Activated gamma-delta T cell treated with Interleukin-2 at 50 U/mL for 16 hours (primary cell): Measurements from ENCODE around the gene ZNF761.
"Not testable (repeated sequence)": the region's sequence is repeated elsewhere in the genome, so short reads cannot be mapped to it uniquely, and the experiment has no call there.

Experiments
- DNase-seq: peaks from one replicate; pipeline ENCODE4 v3.0.0-alpha.2; 2020

The ZNF761 gene

DNA sequence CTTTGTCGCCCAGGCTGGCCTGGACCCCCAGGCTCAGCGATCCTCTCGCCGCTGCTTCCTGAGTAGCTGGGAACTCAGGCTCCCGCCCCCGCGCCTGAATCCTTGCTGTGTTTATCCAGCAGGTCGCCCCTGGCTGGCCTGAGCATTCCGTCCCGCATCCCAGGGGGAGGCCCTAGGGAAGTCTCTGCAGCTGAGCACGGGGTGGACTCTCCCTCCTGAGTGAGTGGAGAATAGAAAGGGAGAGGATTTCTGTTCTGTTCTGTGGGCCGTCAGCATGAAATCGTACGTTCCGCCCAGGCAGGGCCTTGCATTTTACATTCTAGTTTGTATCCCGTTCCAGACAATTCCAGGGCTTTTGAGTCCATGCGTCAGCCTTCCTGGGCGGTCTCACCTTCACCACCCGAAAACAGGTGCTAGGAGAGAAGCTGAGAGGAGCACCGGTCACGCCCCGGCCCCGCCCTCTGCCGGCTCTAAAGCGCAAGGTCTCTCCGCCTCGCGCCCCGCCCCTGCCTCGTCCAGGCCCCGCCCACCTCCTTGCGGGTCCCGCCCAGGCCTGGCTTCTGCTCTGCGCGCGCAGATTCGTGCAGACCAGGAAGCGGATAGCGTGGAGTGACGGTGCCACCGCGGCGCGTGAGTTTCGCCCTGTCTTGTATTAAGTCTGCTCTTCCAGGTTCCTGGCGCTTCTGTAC lies at the start of gene ZNF761:
ZNF761 (plus strand) TSS at position 586 of the 689 bp plus-strand sequence. CDS start 15,285 bp downstream, outside the sequence.
- DNase-seq: peak; percentile 98

- DNase-seq: no peak
These were observed 43.6 kb upstream of the ZNF761 start for GRCh38 chr19:53388168-53388567.

- DNase-seq: no peak
These were observed 42.9 kb upstream of the ZNF761 start for GRCh38 chr19:53388904-53389303.

- no peak for DNase-seq
These were observed 42.2 kb upstream of the ZNF761 start for GRCh38 chr19:53389571-53389970.

DNA sequence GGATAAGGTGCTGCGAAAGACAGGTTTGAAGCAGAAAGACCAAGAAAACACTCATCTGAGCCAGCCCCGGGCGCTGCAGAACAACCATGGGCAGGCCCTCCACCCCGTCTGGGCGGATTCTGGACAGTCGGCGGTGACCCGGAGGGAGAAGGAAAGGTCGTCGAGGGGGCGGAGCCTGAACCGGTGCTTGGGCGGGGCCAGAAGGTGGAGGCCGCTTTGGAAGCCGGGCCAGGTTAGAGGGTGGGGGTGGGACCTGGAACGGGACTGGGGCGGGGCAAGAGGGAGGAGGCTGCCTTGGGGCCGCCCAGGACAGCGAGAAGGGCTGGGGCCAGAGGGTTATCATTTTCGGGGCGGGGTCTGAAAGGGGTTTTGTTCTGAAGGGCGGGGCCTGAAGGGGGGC lies 41.8 kb upstream of the ZNF761 start:
- DNase-seq: no peak

GRCh38 chr19:53394522-53394973 lies 37.2 kb upstream of the ZNF761 start:
- DNase-seq: peak; percentile 4

GRCh38 chr19:53394974-53395839 lies 36.6 kb upstream of the ZNF761 start, which contains the start of gene ZNF765:
Gene ZNF765 (plus strand): TSS chr19:53395149. CDS start chr19:53398016, 2,867 bp downstream.
- DNase-seq: peak; percentile 97

GRCh38 chr19:53395840-53396524 lies 35.8 kb upstream of the ZNF761 start:
- DNase-seq: not testable (repeated sequence)

- no peak for DNase-seq
These were observed 35.3 kb upstream of the ZNF761 start for GRCh38 chr19:53396525-53396868.

DNA sequence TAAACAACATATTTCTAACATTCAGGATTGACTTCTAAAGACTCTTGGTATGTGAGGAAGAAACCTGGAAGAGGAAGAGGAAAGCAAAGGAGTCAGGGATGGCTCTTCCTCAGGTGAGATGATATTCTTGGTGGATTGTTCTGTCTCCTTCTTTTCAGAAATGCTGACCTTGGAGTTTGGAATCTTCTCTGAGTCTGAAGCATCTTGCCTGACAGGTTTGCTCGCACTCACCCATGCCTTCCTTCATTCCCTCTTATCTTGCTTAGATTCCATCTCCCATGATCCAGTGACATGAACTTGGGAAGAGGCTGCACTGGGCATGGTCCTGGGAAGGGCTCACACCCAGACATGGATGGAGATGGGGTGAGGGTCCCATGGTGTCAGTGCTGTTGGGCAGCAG lies 33.9 kb upstream of the ZNF761 start:
- not testable (repeated sequence) for DNase-seq

DNA sequence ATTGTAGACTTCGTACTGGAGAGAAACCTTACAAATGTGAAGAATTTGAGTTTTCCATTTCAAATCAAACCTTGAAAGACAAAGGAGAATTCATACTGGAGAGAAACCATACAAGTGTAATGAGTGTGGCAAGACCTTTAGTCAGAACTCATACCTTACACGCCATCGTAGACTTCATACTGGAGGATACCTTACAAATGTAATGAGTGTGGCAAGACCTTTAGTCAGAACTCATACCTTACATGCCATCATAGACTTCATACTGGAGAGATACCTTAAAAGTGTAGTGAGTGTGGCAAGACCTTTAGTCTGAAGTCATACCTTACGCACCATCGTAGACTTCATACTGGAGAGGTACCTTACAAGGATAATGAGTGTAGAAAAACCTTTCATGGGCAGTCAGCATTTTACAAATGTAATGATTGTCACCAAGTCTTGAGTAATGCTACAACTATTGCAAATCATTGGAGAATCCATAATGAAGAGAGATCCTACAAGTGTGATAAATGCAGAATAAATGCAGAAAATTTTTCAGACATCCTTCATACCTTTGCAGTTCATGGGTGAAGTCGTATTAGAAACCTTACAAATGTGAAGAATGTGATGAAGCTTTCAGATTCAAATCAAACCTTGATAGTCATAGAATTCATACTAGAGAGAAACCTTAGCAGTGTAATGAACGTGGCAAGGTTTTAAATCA lies 22.1 kb upstream of the ZNF761 start:
- no peak for DNase-seq

DNA sequence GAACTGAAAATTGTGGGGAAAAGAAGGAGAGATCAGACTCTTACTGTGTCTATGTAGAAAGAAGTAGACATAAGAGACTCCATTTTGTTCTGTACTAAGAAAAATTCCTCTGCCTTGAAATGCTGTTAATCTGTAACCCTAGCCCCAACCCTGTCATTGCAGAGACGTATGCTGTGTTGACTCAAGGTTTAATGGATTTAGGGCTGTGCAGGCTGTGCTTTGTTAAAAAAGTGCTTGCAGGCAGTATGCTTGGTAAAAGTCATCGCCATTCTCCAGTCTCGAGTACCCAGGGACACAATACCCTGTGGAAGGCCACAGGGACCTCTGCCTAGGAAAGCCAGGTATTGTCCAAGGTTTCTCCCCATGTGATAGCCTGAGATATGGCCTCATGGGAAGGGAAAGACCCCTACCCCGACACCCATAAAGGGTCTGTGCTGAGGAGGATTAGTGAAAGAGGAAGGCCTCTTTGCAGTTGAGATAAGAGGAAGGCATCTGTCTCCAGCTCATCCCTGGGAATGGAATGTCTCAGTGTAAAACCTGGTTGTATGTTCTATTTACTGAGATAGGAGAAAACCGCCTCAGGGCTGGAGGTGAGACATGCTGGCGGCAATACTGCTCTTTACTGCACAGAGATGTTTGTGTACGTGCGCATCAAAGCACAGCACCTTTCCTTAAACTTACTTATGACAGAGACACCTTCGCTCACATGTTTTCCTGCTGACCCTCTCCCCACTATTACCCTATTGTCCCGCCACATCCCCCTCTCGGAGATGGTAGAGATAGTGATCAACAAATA lies 11.1 kb upstream of the ZNF761 start:
- not testable (repeated sequence) for DNase-seq

- DNase-seq: no peak
These were observed 9.2 kb upstream of the ZNF761 start for GRCh38 chr19:53422551-53422950.

- DNase-seq: not testable (repeated sequence)
These were observed 8.7 kb upstream of the ZNF761 start for GRCh38 chr19:53423074-53423473.

- not testable (repeated sequence) for DNase-seq
These were observed 8.1 kb upstream of the ZNF761 start for GRCh38 chr19:53423680-53424079.

GRCh38 chr19:53424968-53425597 lies 6.7 kb upstream of the ZNF761 start:
- DNase-seq: peak; percentile 64

DNA sequence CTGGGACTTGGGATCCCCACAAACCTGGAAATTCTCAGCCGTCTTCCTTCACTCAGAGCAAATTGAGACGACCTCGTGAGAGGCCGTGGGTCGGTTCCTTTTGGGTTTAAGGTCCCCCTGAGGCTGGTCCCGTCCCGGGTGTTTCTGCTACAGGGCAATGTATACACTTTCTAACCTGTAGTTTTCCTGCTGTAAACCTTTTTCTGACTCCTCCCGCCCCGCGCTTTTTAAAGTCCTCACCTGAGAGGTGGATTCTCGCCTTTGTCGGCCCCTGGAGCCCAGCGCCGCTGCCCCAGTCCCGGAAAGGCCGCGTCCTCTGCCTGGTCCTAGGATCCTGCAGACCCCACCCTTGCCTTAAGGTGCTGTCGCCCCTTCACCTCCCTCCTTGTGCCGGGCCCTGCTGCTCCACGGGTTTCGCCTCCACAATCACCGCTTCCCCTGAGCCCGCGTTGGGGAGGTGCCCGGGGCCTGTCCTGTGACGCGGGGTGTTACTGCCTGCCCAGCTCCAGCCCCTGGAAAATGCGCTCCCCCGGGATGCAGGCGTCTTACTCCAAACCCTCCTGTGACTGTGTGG lies 391 bp downstream of the ZNF761 start:
- DNase-seq: peak; percentile 4

DNA sequence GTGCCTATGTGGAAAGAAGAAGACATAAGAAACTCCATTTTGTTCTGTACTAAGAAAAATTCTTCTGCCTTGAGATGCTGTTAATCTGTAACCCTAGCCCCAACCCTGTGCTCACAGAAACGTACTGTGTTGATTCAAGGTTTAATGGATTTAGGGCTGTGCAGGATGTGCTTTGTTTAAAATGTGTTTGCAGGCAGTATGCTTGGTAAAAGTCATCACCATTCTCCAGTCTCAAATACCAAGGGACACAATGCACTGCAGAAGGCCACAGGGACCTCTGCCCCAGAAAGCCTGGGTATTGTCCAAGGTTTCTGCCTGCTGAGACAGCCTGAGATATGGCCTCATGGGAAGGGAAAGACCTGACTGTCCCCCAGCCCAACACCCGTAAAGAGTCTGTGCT lies 12.0 kb downstream of the ZNF761 start:
- DNase-seq: not testable (repeated sequence)

- DNase-seq: not testable (repeated sequence)
These were observed 15.4 kb downstream of the ZNF761 start for GRCh38 chr19:53447196-53447595.

DNA sequence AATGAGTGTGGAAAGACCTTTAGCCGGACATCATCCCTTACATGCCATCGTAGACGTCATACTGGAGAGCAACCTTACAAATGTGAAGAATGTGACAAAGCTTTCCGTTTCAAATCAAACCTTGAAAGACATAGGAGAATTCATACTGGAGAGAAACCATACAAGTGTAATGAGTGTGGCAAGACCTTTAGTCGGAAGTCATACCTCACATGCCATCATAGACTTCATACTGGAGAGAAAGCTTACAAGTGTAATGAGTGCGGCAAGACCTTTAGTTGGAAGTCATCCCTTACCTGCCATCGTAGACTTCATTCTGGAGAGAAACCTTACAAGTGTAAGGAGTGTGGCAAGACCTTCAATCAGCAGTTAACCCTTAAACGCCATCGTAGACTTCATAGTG lies 24.0 kb downstream of the ZNF761 start:
- DNase-seq: no peak
